ENCODE measurements around the gene USP17L30.
"Not testable (repeated sequence)": the region's sequence is repeated elsewhere in the genome, so short reads cannot be mapped to it uniquely, and the experiment has no call there.

Gene USP17L30, protein sequence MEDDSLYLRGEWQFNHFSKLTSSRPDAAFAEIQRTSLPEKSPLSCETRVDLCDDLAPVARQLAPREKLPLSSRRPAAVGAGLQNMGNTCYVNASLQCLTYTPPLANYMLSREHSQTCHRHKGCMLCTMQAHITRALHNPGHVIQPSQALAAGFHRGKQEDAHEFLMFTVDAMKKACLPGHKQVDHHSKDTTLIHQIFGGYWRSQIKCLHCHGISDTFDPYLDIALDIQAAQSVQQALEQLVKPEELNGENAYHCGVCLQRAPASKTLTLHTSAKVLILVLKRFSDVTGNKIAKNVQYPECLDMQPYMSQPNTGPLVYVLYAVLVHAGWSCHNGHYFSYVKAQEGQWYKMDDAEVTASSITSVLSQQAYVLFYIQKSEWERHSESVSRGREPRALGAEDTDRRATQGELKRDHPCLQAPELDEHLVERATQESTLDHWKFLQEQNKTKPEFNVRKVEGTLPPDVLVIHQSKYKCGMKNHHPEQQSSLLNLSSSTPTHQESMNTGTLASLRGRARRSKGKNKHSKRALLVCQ

DNA sequence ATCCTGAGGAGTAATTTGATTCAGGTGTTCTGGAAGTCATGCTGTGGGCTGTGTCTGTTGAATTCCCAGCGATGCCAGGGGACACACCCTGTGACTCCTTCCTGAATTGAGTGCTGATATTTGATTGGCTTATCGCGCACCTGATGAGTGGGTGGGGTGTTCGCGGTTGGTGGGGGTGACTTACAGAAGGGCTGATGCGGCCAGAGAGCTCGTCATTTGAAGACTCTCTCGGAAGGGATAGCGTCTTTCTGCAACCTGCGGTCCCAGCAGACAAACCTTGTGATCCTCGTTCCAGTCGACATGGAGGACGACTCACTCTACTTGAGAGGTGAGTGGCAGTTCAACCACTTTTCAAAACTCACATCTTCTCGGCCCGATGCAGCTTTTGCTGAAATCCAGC is at the start of gene USP17L30:
USP17L30 (plus strand) TSS at position 301 of the 400 bp plus-strand sequence; CDS start at position 301, 0 bp downstream.
- not testable (repeated sequence) for DNase-seq

DNA sequence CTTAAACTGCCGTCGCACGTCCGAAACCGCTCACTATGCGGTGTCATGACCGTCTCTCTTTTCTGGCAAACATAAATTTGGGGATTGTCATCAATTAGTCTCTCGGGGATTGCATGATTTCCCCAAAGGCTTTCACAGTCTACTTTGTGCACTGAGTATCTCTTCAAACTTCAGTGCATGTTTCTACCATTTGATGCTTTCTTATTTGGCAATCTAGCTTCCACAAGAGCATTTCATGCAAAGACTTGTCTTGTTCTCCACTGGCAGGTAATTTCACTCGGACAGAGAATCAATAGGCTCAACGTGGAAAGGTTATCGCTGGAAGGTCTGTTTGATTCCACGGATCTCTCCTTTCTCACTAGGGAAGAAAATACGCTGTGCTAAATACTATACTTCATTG is 38.7 kb upstream of the USP17L30 start:
- not testable (repeated sequence) for DNase-seq

DNA sequence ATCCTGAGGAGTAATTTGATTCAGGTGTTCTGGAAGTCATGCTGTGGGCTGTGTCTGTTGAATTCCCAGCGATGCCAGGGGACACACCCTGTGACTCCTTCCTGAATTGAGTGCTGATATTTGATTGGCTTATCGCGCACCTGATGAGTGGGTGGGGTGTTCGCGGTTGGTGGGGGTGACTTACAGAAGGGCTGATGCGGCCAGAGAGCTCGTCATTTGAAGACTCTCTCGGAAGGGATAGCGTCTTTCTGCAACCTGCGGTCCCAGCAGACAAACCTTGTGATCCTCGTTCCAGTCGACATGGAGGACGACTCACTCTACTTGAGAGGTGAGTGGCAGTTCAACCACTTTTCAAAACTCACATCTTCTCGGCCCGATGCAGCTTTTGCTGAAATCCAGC is 38.1 kb upstream of the USP17L30 start, which contains the start of gene USP17L24:
USP17L24 (plus strand) TSS at position 301 of the 400 bp plus-strand sequence; CDS start at position 301, 0 bp downstream.
- DNase-seq, result not testable (repeated sequence)

- not testable (repeated sequence) for DNase-seq
Measured at GRCh38 chr4:9329611-9330010, 33.3 kb upstream of the USP17L30 start, which contains the start of gene USP17L25. Gene USP17L25 (plus strand): TSS chr4:9329911. CDS start chr4:9329911, 0 bp downstream.

DNA sequence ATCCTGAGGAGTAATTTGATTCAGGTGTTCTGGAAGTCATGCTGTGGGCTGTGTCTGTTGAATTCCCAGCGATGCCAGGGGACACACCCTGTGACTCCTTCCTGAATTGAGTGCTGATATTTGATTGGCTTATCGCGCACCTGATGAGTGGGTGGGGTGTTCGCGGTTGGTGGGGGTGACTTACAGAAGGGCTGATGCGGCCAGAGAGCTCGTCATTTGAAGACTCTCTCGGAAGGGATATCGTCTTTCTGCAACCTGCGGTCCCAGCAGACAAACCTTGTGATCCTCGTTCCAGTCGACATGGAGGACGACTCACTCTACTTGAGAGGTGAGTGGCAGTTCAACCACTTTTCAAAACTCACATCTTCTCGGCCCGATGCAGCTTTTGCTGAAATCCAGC is 28.6 kb upstream of the USP17L30 start, which contains the start of gene USP17L26:
USP17L26 (plus strand) TSS at position 301 of the 400 bp plus-strand sequence; CDS start at position 301, 0 bp downstream.
- DNase-seq, result not testable (repeated sequence)

DNA sequence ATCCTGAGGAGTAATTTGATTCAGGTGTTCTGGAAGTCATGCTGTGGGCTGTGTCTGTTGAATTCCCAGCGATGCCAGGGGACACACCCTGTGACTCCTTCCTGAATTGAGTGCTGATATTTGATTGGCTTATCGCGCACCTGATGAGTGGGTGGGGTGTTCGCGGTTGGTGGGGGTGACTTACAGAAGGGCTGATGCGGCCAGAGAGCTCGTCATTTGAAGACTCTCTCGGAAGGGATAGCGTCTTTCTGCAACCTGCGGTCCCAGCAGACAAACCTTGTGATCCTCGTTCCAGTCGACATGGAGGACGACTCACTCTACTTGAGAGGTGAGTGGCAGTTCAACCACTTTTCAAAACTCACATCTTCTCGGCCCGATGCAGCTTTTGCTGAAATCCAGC is 23.8 kb upstream of the USP17L30 start, which contains the start of gene USP17L5:
USP17L5 (plus strand) TSS at position 301 of the 400 bp plus-strand sequence; CDS start at position 301, 0 bp downstream.
- DNase-seq, result not testable (repeated sequence)

DNA sequence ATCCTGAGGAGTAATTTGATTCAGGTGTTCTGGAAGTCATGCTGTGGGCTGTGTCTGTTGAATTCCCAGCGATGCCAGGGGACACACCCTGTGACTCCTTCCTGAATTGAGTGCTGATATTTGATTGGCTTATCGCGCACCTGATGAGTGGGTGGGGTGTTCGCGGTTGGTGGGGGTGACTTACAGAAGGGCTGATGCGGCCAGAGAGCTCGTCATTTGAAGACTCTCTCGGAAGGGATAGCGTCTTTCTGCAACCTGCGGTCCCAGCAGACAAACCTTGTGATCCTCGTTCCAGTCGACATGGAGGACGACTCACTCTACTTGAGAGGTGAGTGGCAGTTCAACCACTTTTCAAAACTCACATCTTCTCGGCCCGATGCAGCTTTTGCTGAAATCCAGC is 19.1 kb upstream of the USP17L30 start, which contains the start of gene USP17L27:
USP17L27 (plus strand) TSS at position 301 of the 400 bp plus-strand sequence; CDS start at position 301, 0 bp downstream.
- not testable (repeated sequence) for DNase-seq

DNA sequence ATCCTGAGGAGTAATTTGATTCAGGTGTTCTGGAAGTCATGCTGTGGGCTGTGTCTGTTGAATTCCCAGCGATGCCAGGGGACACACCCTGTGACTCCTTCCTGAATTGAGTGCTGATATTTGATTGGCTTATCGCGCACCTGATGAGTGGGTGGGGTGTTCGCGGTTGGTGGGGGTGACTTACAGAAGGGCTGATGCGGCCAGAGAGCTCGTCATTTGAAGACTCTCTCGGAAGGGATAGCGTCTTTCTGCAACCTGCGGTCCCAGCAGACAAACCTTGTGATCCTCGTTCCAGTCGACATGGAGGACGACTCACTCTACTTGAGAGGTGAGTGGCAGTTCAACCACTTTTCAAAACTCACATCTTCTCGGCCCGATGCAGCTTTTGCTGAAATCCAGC is 14.3 kb upstream of the USP17L30 start, which contains the start of gene USP17L28:
USP17L28 (plus strand) TSS at position 301 of the 400 bp plus-strand sequence; CDS start at position 301, 0 bp downstream.
- DNase-seq, result not testable (repeated sequence)

- not testable (repeated sequence) for DNase-seq
Measured at GRCh38 chr4:9350866-9351265, 12.1 kb upstream of the USP17L30 start.

DNA sequence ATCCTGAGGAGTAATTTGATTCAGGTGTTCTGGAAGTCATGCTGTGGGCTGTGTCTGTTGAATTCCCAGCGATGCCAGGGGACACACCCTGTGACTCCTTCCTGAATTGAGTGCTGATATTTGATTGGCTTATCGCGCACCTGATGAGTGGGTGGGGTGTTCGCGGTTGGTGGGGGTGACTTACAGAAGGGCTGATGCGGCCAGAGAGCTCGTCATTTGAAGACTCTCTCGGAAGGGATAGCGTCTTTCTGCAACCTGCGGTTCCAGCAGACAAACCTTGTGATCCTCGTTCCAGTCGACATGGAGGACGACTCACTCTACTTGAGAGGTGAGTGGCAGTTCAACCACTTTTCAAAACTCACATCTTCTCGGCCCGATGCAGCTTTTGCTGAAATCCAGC is 9.6 kb upstream of the USP17L30 start, which contains the start of gene USP17L29:
USP17L29 (plus strand) TSS at position 301 of the 400 bp plus-strand sequence; CDS start at position 301, 0 bp downstream.
- not testable (repeated sequence) for DNase-seq

DNA sequence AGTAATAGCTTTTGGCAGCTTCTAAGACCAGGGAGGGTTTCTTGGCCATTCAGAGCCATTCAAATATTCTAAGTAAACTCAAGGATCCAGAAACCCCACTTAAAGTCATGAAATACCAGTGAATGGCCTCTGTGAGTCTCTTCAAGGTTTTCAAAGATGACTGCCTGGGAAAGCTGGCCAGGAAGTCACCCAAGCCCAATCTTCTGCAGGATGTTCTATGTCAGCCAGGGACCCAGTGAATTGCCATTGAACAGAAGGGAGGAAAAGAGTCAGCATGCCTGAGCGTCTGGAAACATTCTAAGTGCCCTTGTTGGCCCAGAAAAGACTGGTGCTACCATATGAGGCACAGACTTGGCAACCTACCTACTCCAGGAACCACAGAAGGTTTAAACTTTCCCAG is 17.0 kb downstream of the USP17L30 start:
- not testable (repeated sequence) for DNase-seq

- not testable (repeated sequence) for DNase-seq
Measured at GRCh38 chr4:9381012-9381534, 18.1 kb downstream of the USP17L30 start.

GRCh38 chr4:9384126-9384525 is 21.2 kb downstream of the USP17L30 start:
- no peak for DNase-seq

- DNase-seq, result not testable (repeated sequence)
Measured at GRCh38 chr4:9389001-9389400, 26.1 kb downstream of the USP17L30 start.

GRCh38 chr4:9405774-9406173 is 42.8 kb downstream of the USP17L30 start:
- DNase-seq, result not testable (repeated sequence)

DNA sequence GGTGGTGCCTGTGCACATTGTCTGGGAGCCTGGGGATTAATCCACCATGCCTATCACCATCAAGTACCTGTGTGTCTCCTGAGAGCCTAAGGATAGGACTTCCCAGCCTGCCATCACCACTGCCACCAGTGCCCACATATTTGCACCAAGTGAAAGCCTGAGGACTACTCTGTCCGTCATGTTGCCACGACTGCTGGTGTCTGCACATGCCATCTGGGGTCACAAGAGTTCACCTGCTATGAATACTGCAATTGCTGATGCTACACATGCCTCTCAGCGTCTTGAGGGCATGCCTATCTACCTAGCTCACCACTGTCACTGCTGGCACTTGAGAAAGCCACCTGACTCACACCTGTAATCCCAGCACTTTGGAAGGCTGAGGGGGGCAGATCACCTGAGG is 43.6 kb downstream of the USP17L30 start:
- not testable (repeated sequence) for DNase-seq

DNA sequence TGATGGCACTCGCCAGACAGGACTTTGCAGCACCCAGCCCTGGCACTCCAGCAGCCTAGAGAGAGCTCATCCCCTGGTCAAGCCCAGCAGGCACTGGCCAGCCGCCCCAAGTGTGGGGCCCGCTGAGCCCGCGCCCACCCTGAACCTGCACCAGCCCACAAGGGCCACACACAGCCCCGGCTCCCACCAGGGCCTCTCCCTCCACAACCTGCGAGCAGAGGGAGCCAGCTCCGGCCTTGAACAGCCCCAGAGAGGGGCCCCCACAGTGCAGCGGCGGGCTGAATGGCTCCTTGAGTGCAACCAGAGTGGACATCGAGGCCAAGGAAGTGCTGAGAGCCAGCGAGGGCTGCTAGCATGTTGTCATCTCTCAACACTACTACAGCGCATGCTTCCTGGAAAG is 46.9 kb downstream of the USP17L30 start:
- DNase-seq, result no peak
